HG02763 (cell line): ENCODE measurements around the gene RNF213.

ENCODE experiments used
- ATAC-seq: cut with Tn5 transposase; IDR thresholded peaks from one replicate; pipeline ENCODE4 v1.9.1; 2021; ENCODE audit warnings: mild to moderate bottlenecking, moderate library complexity; ENCODE audit not compliant: unreplicated experiment

The RNF213 gene

GRCh38 chr17:80364091-80364691, 103.5 kb downstream of the RNF213 start:
- ATAC-seq = no peak

GRCh38 chr17:80365001-80365965, 104.6 kb downstream of the RNF213 start:
- ATAC-seq = no peak

GRCh38 chr17:80365983-80366382, 105.3 kb downstream of the RNF213 start:
- no peak for ATAC-seq

GRCh38 chr17:80367503-80367902, 106.9 kb downstream of the RNF213 start:
- no peak for ATAC-seq

GRCh38 chr17:80371196-80371595, 110.5 kb downstream of the RNF213 start:
- ATAC-seq = no peak

- ATAC-seq = no peak
Observed at GRCh38 chr17:80372456-80372855, 111.8 kb downstream of the RNF213 start.

GRCh38 chr17:80372922-80373570, 112.4 kb downstream of the RNF213 start:
- ATAC-seq = no peak

- ATAC-seq = no peak
Observed at GRCh38 chr17:80374039-80374731, 113.5 kb downstream of the RNF213 start.

GRCh38 chr17:80374732-80375585, 114.3 kb downstream of the RNF213 start:
- ATAC-seq = no peak

- ATAC-seq = no peak
Observed at GRCh38 chr17:80376531-80376930, 115.9 kb downstream of the RNF213 start.

- no peak for ATAC-seq
Observed at GRCh38 chr17:80377798-80378197, 117.1 kb downstream of the RNF213 start.

GRCh38 chr17:80379348-80379747, 118.7 kb downstream of the RNF213 start:
- ATAC-seq = no peak

- ATAC-seq = no peak
Observed at GRCh38 chr17:80380068-80380467, 119.4 kb downstream of the RNF213 start.

- ATAC-seq = no peak
Observed at GRCh38 chr17:80380555-80381002, 119.9 kb downstream of the RNF213 start.

- no peak for ATAC-seq
Observed at GRCh38 chr17:80381416-80381923, 120.8 kb downstream of the RNF213 start.

- ATAC-seq = no peak
Observed at GRCh38 chr17:80382446-80382845, 121.8 kb downstream of the RNF213 start.

- ATAC-seq = no peak
Observed at GRCh38 chr17:80382956-80383355, 122.3 kb downstream of the RNF213 start.

- ATAC-seq = no peak
Observed at GRCh38 chr17:80384078-80384960, 123.7 kb downstream of the RNF213 start.

- no peak for ATAC-seq
Observed at GRCh38 chr17:80385046-80385445, 124.4 kb downstream of the RNF213 start.
